HG03095 (cell line): ENCODE results near the gene GNPNAT1.
A peak's percentile ranks its signal among the peaks of the same experiment; 100 is the strongest.

Experiments
- ATAC-seq: cut with Tn5 transposase; IDR thresholded peaks from one replicate; pipeline ENCODE4 v1.9.1; 2021; ENCODE audit warnings: moderate library complexity; ENCODE audit not compliant: unreplicated experiment

GNPNAT1 gene

DNA sequence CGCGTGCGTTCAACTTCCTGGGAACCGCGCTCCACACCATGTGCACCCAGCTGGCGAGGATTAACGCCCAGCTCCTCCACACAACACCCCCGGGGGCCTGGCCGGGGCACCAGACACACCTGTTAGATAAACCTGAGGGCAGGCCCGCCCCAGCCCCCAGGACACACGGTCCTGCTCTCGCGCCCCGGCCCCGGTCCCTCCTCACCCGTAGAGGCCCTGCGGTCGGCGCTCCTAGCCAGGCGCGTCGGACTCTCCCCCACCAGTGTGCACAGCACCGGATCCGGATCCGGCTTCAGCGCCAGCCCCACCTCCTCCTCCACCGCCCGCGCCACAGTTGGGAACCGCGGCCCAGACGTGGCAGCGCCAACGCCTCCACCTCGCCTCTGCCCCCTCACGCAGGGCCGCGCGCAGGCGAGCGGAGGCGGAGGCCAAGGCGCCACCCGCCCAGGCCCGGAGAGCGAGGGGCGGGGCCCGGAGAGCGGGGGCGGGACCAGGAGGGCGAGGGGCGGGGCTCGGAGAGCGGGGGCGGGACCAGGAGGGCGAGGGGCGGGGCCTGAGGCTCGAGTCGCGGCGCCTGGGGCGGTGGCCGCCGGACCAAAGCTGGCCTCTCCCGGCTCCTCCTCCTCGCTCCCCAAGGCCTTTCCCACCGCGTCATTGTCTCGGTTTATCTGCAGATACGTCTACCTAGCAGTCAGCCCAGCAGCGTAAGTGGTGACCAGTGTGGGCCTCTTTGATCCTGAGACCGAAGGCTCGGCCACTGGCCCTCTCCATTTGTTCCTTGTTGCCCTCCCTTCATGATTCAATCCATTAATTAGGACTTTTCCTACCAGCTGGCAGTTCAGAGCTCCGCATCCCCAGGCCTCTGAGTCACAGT is at the start of gene GNPNAT1:
Gene GNPNAT1 (minus strand): TSS at position 385 of the 874 bp plus-strand sequence. CDS start 6,957 bp downstream, outside the sequence.
- peak; percentile 84 for ATAC-seq

DNA sequence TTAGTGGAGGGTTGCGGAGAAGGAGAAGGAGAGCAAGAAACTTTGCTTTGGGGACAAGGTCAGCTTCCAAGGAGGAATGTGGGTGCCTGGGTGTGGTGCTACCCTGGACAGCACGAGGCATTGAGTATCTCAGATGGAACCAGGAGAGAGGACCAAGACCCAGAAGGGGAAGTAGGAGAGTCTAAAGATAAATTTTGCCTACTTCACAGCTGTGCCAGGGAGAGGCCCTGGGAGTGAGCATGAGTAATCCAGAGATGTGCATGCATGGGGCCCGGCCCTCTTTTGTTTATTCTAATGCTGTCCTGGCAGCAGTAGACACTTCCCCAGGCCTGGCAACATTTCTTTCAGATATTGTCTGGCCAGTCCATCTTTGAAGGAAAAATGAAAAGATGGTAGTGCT is 49.5 kb upstream of the GNPNAT1 start:
- ATAC-seq = no peak

- ATAC-seq = no peak
Observed at GRCh38 chr14:52837451-52837850, 46.0 kb upstream of the GNPNAT1 start.

GRCh38 chr14:52836063-52836462 is 44.7 kb upstream of the GNPNAT1 start:
- ATAC-seq = no peak

- no peak for ATAC-seq
Observed at GRCh38 chr14:52835122-52835903, 43.9 kb upstream of the GNPNAT1 start.

DNA sequence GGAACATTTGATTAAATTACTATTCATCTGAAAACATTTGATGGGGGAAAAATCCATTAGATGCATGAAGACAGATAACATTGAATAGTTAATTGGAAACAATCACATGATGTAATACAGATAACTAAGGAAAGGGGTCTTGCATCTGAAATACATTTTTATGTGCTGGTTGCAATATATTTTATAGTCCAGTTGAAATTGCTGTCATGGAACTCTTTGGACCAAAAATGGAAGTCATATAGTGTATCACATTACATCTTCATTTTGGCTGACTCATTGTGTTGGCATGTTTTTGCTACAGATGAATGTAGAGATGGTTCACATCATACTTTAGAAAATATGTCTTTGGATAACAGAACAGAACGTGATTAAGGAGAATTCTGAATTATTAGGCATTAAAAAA is 43.0 kb upstream of the GNPNAT1 start:
- ATAC-seq = no peak

- no peak for ATAC-seq
Observed at GRCh38 chr14:52833891-52834290, 42.5 kb upstream of the GNPNAT1 start.

- no peak for ATAC-seq
Observed at GRCh38 chr14:52829527-52830185, 38.2 kb upstream of the GNPNAT1 start.

DNA sequence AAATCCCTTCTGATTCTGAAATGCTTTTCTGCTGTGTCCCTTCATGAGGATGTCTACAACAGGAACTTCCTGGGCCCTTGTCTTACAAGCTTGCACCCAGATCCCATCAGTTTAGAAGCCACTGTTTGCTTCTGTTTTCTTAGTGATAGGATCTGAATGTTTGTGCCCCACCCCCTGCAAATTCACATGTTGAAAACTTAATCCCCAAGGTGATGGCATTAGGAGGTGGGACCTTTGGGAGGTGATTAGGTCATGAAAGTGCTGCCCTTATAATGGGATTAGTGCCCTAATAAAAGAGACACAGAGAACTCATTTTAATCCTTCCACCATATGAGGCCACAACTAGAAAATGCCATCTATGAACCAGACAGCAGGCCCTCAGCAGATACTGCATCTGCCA is 36.0 kb upstream of the GNPNAT1 start:
- no peak for ATAC-seq

DNA sequence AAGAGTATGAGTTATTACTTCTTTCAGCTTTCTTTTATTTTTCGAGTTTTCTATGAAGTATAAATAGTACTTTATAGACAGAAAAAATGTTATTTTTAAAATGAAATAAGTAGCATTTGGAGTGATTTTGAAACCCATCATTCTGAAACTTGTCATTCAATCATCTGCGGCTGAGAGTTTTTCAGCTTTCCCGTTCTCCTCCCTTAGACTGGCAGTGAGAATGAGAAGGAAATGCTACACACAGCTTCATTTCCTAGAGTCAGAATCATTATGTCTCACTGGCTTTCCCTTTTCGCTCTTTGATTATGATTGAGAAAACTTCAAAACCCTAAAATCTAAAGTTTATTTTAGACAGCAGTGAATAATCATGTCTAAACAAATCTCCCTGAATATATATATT is 33.7 kb upstream of the GNPNAT1 start:
- no peak for ATAC-seq

- ATAC-seq = no peak
Observed at GRCh38 chr14:52824462-52824861, 33.1 kb upstream of the GNPNAT1 start.

DNA sequence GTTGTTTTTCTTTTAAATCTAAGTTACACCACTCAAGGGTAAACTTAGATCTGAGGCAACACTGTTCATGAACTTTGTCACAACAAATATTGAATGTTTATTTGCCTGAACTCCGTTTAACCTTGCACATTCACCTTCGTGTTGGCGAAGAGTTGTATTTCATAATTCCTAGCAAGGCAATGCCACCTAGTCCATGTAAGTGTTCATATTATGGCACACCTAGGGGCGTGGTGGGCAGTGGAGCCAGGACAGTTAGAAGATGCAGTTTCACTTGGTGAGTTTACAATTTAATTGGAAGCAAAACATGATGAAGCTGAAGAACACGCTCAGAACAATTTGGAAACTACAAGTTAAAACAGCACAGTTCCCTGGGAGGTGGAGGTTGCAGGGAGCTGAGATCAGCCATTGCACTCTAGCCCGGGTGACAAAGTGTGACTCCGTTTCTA is 30.4 kb upstream of the GNPNAT1 start:
- ATAC-seq = no peak

- ATAC-seq = no peak
Observed at GRCh38 chr14:52808101-52808500, 16.7 kb upstream of the GNPNAT1 start.

DNA sequence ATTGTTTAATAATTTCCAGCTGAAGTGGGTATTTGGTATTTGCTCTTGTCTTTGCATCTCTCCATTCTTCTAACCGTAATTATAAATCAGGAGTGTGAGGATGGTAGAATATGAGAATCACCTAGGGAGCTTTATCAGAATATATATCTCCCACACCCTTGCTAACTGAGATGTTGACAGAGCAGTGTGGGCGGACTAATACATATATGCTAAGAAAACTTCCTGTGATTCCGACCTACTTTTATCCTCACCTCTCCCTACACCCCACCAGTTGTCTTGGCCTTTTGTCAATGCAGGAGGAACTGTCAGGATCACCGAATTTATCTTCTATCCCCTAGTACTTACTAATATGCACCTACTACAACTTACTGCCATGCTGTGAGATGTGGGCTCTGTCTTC is 14.7 kb upstream of the GNPNAT1 start:
- no peak for ATAC-seq

GRCh38 chr14:52802597-52802996 is 11.2 kb upstream of the GNPNAT1 start:
- no peak for ATAC-seq

DNA sequence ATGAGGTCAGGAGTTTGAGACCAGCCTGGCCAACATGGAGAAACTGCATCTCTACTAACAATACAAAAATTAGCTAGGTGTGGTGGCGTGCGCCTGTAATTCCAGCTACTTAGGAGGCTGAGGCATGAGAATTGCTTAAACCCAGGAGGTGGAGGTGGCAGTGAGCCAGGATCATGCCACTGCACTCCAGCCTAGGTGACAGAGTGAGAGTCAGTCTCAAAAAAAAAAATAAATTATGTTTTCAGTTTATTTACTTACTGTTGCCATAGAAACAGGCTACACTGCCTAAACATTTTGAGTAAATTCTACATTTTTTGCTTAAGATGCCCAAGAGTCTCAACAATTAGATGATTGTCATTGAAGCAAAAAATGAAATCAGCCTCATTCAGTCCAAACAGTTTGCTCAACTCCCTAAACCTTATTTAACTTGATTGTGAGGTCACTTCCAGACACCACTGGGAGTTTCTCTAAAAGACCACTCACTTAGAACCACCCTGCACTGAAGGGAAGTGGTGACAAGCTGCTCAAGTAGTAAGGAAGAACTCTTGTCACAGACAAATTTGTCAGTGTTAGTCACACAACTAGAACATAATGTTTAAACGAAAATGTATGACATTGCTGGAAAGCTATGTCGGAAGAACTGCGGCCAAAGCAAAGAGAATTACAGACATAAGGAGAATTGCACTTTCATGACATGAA is 9.8 kb upstream of the GNPNAT1 start:
- ATAC-seq = no peak

DNA sequence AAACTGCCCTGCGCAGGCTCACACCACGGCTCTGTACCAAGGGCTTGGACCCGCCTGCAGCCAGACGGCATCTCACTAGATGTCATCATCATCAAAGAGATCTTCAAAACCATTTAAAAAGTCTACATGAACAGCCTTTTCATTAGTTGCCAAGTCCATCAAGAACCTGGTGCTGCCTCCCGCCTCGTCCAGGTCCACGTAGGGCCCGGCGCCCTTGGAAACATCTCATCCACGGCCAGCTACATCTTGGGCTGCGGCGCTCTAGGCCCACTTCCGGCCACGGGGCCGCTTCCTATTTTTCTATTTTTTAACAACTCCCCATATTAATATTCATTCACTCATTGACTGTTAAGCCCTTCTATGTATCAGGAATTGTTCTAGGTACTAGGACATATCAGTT is 7.4 kb upstream of the GNPNAT1 start:
- ATAC-seq = no peak

DNA sequence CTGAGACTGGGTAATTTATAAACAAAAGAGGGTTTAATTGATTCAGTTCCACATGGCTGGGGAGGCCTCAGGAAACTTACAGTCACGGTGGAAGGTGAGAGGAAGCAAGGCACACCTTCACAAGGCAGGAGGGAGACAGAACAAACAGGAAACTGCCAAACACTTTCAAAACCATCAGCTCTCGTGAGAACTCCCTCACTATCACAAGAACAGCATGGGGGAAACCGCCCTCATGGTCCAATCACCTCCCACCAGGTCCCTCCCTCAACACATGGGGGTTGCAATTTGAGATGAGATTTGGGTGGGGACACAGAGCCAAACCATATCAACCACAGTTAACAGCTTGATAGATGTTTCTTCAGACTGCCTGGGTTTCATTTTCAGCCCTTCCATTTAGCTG is 6.2 kb upstream of the GNPNAT1 start:
- ATAC-seq = no peak

- ATAC-seq = no peak
Observed at GRCh38 chr14:52793061-52793460, 1.7 kb upstream of the GNPNAT1 start.

GRCh38 chr14:52792097-52792415 is 649 bp upstream of the GNPNAT1 start:
- ATAC-seq = no peak

DNA sequence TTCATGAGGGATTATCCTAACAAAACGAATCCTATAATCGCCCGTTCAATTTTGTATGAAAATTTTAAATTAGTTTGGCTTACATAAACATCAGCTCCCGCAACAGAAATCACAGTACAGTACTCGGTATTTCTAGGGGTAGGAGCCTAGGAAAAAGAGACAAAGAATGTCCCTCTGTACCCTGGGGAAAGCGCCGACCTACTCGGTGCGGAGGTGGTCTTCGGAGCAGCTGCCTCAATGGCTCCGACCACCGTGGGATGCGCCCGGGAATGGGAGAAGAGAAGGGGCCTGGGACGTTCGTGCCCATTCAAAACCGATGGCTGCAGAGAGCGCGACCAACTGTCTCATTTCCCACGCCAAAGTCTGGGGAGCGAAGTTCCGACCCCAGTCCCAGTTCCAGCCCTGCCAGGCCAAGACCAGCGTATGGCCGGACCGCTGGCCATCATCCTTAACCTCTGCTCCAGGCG is 618 bp downstream of the GNPNAT1 start:
- peak; percentile 3 for ATAC-seq
